SU-DHL-6 (cell line): ENCODE measurements around the gene MAP3K12.

Experiments
- H2AFZ ChIP-seq: fragments of 200-600 bp; sonication (generic); 2 replicates; pipeline ENCODE4 v1.6.1; 2014; ENCODE audit warnings: low read depth, mild to moderate bottlenecking, moderate library complexity, mixed read lengths, antibody characterized with exemption, low read length; ENCODE audit not compliant: severe bottlenecking
- H3F3A ChIP-seq: fragments of 200-600 bp; shearing (Covaris generic); 2 replicates; pipeline ENCODE4 v1.6.0; 2016; ENCODE audit warnings: antibody characterized with exemption, mild to moderate bottlenecking; ENCODE audit not compliant: insufficient read depth
- H3K27ac ChIP-seq: fragments of 200-600 bp; sonication (generic); 2 replicates; pipeline ENCODE4 v1.5.1; 2016; ENCODE audit warnings: low read depth, mild to moderate bottlenecking, low read length, moderate library complexity, mixed read lengths
- H3K27me3 ChIP-seq: fragments of 200-600 bp; sonication (generic), shearing (Covaris generic); 2 replicates; pipeline ENCODE4 v1.6.0; 2014; ENCODE audit warnings: mild to moderate bottlenecking, low read length
- H3K36me3 ChIP-seq: fragments of 200-600 bp; sonication (generic); 2 replicates; pipeline ENCODE4 v1.6.1; 2014; ENCODE audit warnings: mild to moderate bottlenecking, low read length, mixed read lengths
- H3K4me2 ChIP-seq: fragments of 300-600, 200-600 bp; shearing (Covaris generic), sonication (generic); 2 replicates; pipeline ENCODE4 v1.6.0; 2014; ENCODE audit warnings: low read length, low read depth, mild to moderate bottlenecking; ENCODE audit not compliant: poor library complexity, severe bottlenecking
- H3K4me3 ChIP-seq: fragments of 200-600 bp; sonication (generic); 2 replicates; pipeline ENCODE4 v1.5.1; 2014; ENCODE audit warnings: antibody characterized with exemption, low read length, mild to moderate bottlenecking, mixed read lengths; ENCODE audit not compliant: insufficient read depth, poor library complexity, severe bottlenecking
- H3K79me2 ChIP-seq: fragments of 200-600 bp; sonication (generic); 2 replicates; pipeline ENCODE4 v1.6.1; 2014; ENCODE audit warnings: mild to moderate bottlenecking, low read length, moderate library complexity; ENCODE audit not compliant: insufficient read depth
- H3K9ac ChIP-seq: fragments of 200-600 bp; sonication (generic); 2 replicates; pipeline ENCODE4 v1.7.0; 2014; ENCODE audit warnings: mild to moderate bottlenecking, low read length
- H3K9me2 ChIP-seq: fragments of 200-600 bp; sonication (generic); replicated peaks from 2 replicates; pipeline ENCODE4 v1.6.1; 2014; ENCODE audit warnings: low read length; ENCODE audit not compliant: insufficient read depth
- H3K9me3 ChIP-seq: fragments of 200-600 bp; sonication (generic); 2 replicates; pipeline ENCODE4 v1.6.1; 2014; ENCODE audit warnings: low read length, mixed read lengths; ENCODE audit not compliant: insufficient read depth
- H4K20me1 ChIP-seq: fragments of 200-600 bp; sonication (generic); 2 replicates; pipeline ENCODE4 v1.6.1; 2014; ENCODE audit warnings: low read depth, mild to moderate bottlenecking, antibody characterized with exemption, low read length, moderate library complexity, mixed read lengths
- EZH2phosphoT487 ChIP-seq: fragments of 200-600 bp; sonication (generic), shearing (Covaris generic); conservative IDR thresholded peaks from 2 replicates; pipeline ENCODE4 v1.6.1; 2018; ENCODE audit warnings: mild to moderate bottlenecking, antibody characterized with exemption, low read length, moderate library complexity, mixed read lengths
- TF ChIP-seq, protein P1 (sequence below): fragments of 200-600 bp; sonication (generic); IDR thresholded peaks from one replicate; pipeline ENCODE4 v1.5.1; 2017; ENCODE audit warnings: antibody characterized with exemption, mild to moderate bottlenecking, low read length, moderate library complexity; ENCODE audit not compliant: insufficient read depth, poor library complexity, severe bottlenecking

Gene MAP3K12

DNA sequence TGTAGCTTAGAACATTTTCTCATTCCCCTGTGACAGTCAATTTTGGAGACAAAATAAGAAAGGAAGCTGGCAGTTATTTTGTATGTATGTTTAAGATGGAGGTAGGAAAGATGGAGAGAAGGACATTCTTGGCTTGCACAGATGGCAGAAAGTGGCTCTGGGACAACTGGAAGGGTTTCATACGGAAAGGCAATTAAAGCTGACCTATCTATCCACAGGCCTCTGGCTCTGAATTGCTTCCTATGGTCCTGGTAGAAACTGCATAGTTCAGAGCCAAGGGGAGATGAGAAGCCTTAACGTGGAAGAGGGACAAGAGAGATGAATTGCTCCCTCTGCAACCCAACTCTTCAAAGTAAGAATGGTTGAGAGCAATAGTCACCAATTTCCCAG lies 16.0 kb upstream of the MAP3K12 start:
- no peak overlapping the region for H3K27ac ChIP-seq
- no peaks in the 10 kb centered on the region for H3K36me3 ChIP-seq
- H3K9me2 ChIP-seq: no peaks in the 10 kb centered on the region
- H3K79me2 ChIP-seq: no peaks in the 10 kb centered on the region
- TF ChIP-seq, protein P1, sequence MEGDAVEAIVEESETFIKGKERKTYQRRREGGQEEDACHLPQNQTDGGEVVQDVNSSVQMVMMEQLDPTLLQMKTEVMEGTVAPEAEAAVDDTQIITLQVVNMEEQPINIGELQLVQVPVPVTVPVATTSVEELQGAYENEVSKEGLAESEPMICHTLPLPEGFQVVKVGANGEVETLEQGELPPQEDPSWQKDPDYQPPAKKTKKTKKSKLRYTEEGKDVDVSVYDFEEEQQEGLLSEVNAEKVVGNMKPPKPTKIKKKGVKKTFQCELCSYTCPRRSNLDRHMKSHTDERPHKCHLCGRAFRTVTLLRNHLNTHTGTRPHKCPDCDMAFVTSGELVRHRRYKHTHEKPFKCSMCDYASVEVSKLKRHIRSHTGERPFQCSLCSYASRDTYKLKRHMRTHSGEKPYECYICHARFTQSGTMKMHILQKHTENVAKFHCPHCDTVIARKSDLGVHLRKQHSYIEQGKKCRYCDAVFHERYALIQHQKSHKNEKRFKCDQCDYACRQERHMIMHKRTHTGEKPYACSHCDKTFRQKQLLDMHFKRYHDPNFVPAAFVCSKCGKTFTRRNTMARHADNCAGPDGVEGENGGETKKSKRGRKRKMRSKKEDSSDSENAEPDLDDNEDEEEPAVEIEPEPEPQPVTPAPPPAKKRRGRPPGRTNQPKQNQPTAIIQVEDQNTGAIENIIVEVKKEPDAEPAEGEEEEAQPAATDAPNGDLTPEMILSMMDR: no peak
- no peak for TF ChIP-seq EZH2phosphoT487
- no peak overlapping the region for H3K4me3 ChIP-seq
- no peaks in the 10 kb centered on the region for H3K27me3 ChIP-seq
- H3K9ac ChIP-seq: no peak overlapping the region
- H3K4me2 ChIP-seq: no peak overlapping the region
- H3F3A ChIP-seq: no peaks in the 10 kb centered on the region
- no peaks in the 10 kb centered on the region for H3K9me3 ChIP-seq
- no peaks in the 10 kb centered on the region for H4K20me1 ChIP-seq
- no peak overlapping the region for H2AFZ ChIP-seq

GRCh38 chr12:53514628-53515290 lies 15.5 kb upstream of the MAP3K12 start:
- no peaks in the 10 kb centered on the region for H3K79me2 ChIP-seq
- H3K9me3 ChIP-seq: no peaks in the 10 kb centered on the region
- H3K4me2 ChIP-seq: no peak overlapping the region
- no peaks in the 10 kb centered on the region for H3K36me3 ChIP-seq
- no peaks in the 10 kb centered on the region for H3K27me3 ChIP-seq
- H3K9me2 ChIP-seq: no peaks in the 10 kb centered on the region
- no peak overlapping the region for H3K9ac ChIP-seq
- no peaks in the 10 kb centered on the region for H4K20me1 ChIP-seq
- H2AFZ ChIP-seq: no peak overlapping the region
- no peak overlapping the region for H3K4me3 ChIP-seq
- TF ChIP-seq, protein P1: no peak
- no peak for TF ChIP-seq EZH2phosphoT487
- H3F3A ChIP-seq: no peaks in the 10 kb centered on the region
- H3K27ac ChIP-seq: no peak overlapping the region

GRCh38 chr12:53513712-53514410 lies 14.6 kb upstream of the MAP3K12 start:
- H3F3A ChIP-seq: no peaks in the 10 kb centered on the region

More at GRCh38 chr12:53513712-53514410, 14.6 kb upstream of the MAP3K12 start:
- Histone ChIP-seq H3K27ac (no peak overlapping the region), H3K36me3 (no peaks in the 10 kb centered on the region), H3K4me2 (no peak overlapping the region), H3K9ac (no peak overlapping the region), H3K9me2 (no peaks in the 10 kb centered on the region), H2AFZ (no peak overlapping the region), H3K4me3 (no peak overlapping the region), H3K79me2 (no peaks in the 10 kb centered on the region), H3K9me3 (no peaks in the 10 kb centered on the region), H3K27me3 (no peaks in the 10 kb centered on the region), H4K20me1 (no peaks in the 10 kb centered on the region)
- TF ChIP-seq EZH2phosphoT487: no peak
- TF ChIP-seq, protein P1: no peak
